HepG2 (cell line): ENCODE data around the gene ROMO1. TPM values are rescaled to one million over a fixed set of nuclear protein-coding genes. Genes with fewer than 3 reads are reported as not detected.

ENCODE experiments used
- ATAC-seq: fragments of 200-7000 bp; cut with Tn5 transposase; 3 replicates; pipeline ENCODE4 v1.9.1; 2020; ENCODE audit warnings: mild to moderate bottlenecking, moderate library complexity
- BruUV-seq: library from RNA; stranded (reverse); fragments of 400-500 nt; replicated peaks from 2 replicates; lab custom pipeline; 2021; lab: Mats Ljungman, UMichigan
- CTCF ChIA-PET: fragments of 300-600 bp; formaldehyde crosslinking; extraction: SDS; loops from one replicate; lab custom pipeline; 2021; ENCODE audit warnings: low total read pairs, inconsistent platforms, low intra/inter-chr PET ratio; lab: Yijun Ruan, JAX
- POLR2A ChIA-PET: fragments of 350-600 bp; sonication (Branson Sonifier 250); formaldehyde crosslinking; loops from one replicate; lab custom pipeline; 2020; ENCODE audit warnings: antibody characterized with exemption, inconsistent platforms; lab: Yijun Ruan, JAX
- DNase-seq: peaks from one replicate; pipeline ENCODE4 v3.0.0-alpha.2; 2015; ENCODE audit warnings: low spot score
- FAIRE-seq: peaks from 3 replicates; lab custom pipeline; 2011; peaks lifted over from hg19 to GRCh38; lab: Jason Lieb, UNC
- H2AFZ ChIP-seq: one replicate; pipeline ENCODE4 v1.6.1; 2011; ENCODE audit warnings: low read length, inconsistent platforms
- H3K27ac ChIP-seq: fragments of 300-600 bp; 3 replicates; pipeline ENCODE4 v1.8.0; 2011; ENCODE audit warnings: mixed run types, mild to moderate bottlenecking, mixed read lengths, low read length, inconsistent platforms; ENCODE audit not compliant: insufficient read depth; ENCODE audit errors: extremely low read length
- H3K27me3 ChIP-seq, 2 experiments: fragments of 200-600 bp in 1 of 2; 2 replicates in 1 of 2; 3 replicates in 1 of 2; pipeline versions ENCODE4 v1.6.0 to v1.8.0; 2011; ENCODE audit warnings: low read length in 2 of 2, mild to moderate bottlenecking in 2 of 2, moderate library complexity in 2 of 2, inconsistent platforms in 1 of 2; ENCODE audit not compliant: insufficient read depth in 2 of 2, control insufficient read depth in 1 of 2
- H3K36me3 ChIP-seq, 2 experiments: fragments of 200-600 bp in 1 of 2; replicated peaks in 1 of 2; 2 replicates in 1 of 2; 3 replicates in 1 of 2; pipeline versions ENCODE4 v1.5.1 to v1.8.0; 2011; ENCODE audit warnings: low read length in 2 of 2, inconsistent platforms in 1 of 2; ENCODE audit not compliant: insufficient read depth in 2 of 2, control insufficient read depth in 1 of 2
- H3K4me1 ChIP-seq: 2 replicates; pipeline ENCODE4 v1.5.1; 2012; ENCODE audit warnings: low read length, inconsistent platforms; ENCODE audit not compliant: insufficient read depth
- H3K4me2 ChIP-seq: 2 replicates; pipeline ENCODE4 v1.6.0; 2011; ENCODE audit warnings: low read depth, low read length, inconsistent platforms
- H3K4me3 ChIP-seq, 3 experiments: fragments of 200-600 bp in 1 of 3; sonication (generic), shearing (Covaris generic) in 1 of 3; replicated peaks in 1 of 3; 2 replicates each; pipeline ENCODE4 v1.5.1; 2011 to 2016; ENCODE audit warnings: low read length in 3 of 3, inconsistent platforms in 2 of 3, low read depth in 2 of 3, mild to moderate bottlenecking in 2 of 3, control low read depth in 1 of 3, mixed read lengths in 1 of 3; ENCODE audit not compliant: insufficient read depth in 1 of 3
- H3K79me2 ChIP-seq: one replicate; pipeline ENCODE4 v1.6.1; 2011; ENCODE audit warnings: low read length, inconsistent platforms; ENCODE audit not compliant: insufficient read depth
- H3K9ac ChIP-seq: 2 replicates; pipeline ENCODE4 v1.6.0; 2011; ENCODE audit warnings: mild to moderate bottlenecking, low read depth, low read length, inconsistent platforms; ENCODE audit not compliant: insufficient read depth
- H3K9me3 ChIP-seq: 2 replicates; pipeline ENCODE4 v1.5.1; 2012; ENCODE audit warnings: mild to moderate bottlenecking, low read length
- H4K20me1 ChIP-seq: 2 replicates; pipeline ENCODE4 v1.6.0; 2011; ENCODE audit warnings: inconsistent platforms, mild to moderate bottlenecking, low read length, moderate library complexity; ENCODE audit not compliant: insufficient read depth
- AGO2 ChIP-seq: fragments of 200-400 bp; formaldehyde crosslinking; optimal IDR thresholded peaks from 2 replicates; pipeline ENCODE3; 2017; ENCODE audit warnings: mild to moderate bottlenecking, low read depth, low read length, moderate library complexity
- ATRX ChIP-seq: sonication (generic); formaldehyde crosslinking; IDR thresholded peaks from 2 replicates; pipeline ENCODE4 v1.4.0; 2020; ENCODE audit warnings: missing genetic modification reagents, borderline replicate concordance
- BCL6 ChIP-seq: IDR thresholded peaks from 2 replicates; pipeline ENCODE4 v1.6.1; 2016; ENCODE audit warnings: missing genetic modification reagents, missing compliant biosample characterization
- GPN1 ChIP-seq: sonication (generic); formaldehyde crosslinking; IDR thresholded peaks from 2 replicates; pipeline ENCODE4 v1.5.1; 2020; ENCODE audit warnings: missing genetic modification reagents, borderline replicate concordance
- MTA1 ChIP-seq: sonication (generic); formaldehyde crosslinking; IDR thresholded peaks from 2 replicates; pipeline ENCODE4 v1.4.0; 2020; ENCODE audit warnings: missing genetic modification reagents, mild to moderate bottlenecking, borderline replicate concordance
- PRPF4 ChIP-seq: fragments of 200-400 bp; formaldehyde crosslinking; IDR thresholded peaks from 2 replicates; pipeline ENCODE4 v1.6.1; 2016; ENCODE audit warnings: low read length, low read depth; ENCODE audit not compliant: poor library complexity, severe bottlenecking
- RAD51 ChIP-seq: fragments of 450-650 bp; IDR thresholded peaks from 2 replicates; pipeline ENCODE4 v1.6.1; 2016; ENCODE audit warnings: borderline replicate concordance
- RNF219 ChIP-seq: sonication (generic); formaldehyde crosslinking; IDR thresholded peaks from 2 replicates; pipeline ENCODE4 v1.5.0; 2020; ENCODE audit warnings: mild to moderate bottlenecking, missing genetic modification reagents
- SIX1 ChIP-seq: sonication (generic); formaldehyde crosslinking; IDR thresholded peaks from 2 replicates; pipeline ENCODE4 v1.4.0; 2020; ENCODE audit warnings: missing genetic modification reagents, borderline replicate concordance
- SP140L ChIP-seq: sonication (generic); formaldehyde crosslinking; IDR thresholded peaks from 2 replicates; pipeline ENCODE4 v1.4.0; 2020; ENCODE audit warnings: missing genetic modification reagents, borderline replicate concordance
- ZBTB42 ChIP-seq: sonication (generic); formaldehyde crosslinking; IDR thresholded peaks from 2 replicates; pipeline ENCODE4 v1.5.0; 2020; ENCODE audit warnings: mild to moderate bottlenecking, missing genetic modification reagents
- ZBTB44 ChIP-seq: sonication (generic); formaldehyde crosslinking; IDR thresholded peaks from 2 replicates; pipeline ENCODE4 v1.4.0; 2020; ENCODE audit warnings: missing genetic modification reagents
- ZNF776 ChIP-seq: sonication (generic); formaldehyde crosslinking; IDR thresholded peaks from 2 replicates; pipeline ENCODE4 v1.4.0; 2020; ENCODE audit warnings: mild to moderate bottlenecking, missing genetic modification reagents
- ZNF841 ChIP-seq: sonication (generic); formaldehyde crosslinking; IDR thresholded peaks from 2 replicates; pipeline ENCODE4 v1.8.1; 2023; ENCODE audit warnings: missing genetic modification reagents, borderline replicate concordance
- ZNF879 ChIP-seq: sonication (generic); formaldehyde crosslinking; IDR thresholded peaks from 2 replicates; pipeline ENCODE4 v1.8.1; 2023; ENCODE audit warnings: missing genetic modification reagents
- ZSCAN25 ChIP-seq: sonication (generic); formaldehyde crosslinking; IDR thresholded peaks from 2 replicates; pipeline ENCODE4 v1.8.0; 2022; ENCODE audit warnings: mild to moderate bottlenecking, missing genetic modification reagents
- WGBS: methylation state at CpG from one replicate; pipeline ENCODE4 v1.1.6; 2017; ENCODE audit warnings: low lambda C conversion rate; 5-methylcytosine and 5-hydroxymethylcytosine counted together
- in situ Hi-C: cut with HindIII; loops from 2 replicates; pipeline ENCODE4 v1.10.0; 2017; ENCODE audit warnings: low pct_unique_long_range_greater_than_20kb; ENCODE audit not compliant: extremely low pct_ligation_motif_present
- intact Hi-C: fragments of 100-400 bp; cut with micrococcal nuclease; formaldehyde crosslinking; loops from one replicate; pipeline ENCODE4 v1.10.0; 2022; ENCODE audit not compliant: unreplicated experiment
- polyA plus RNA-seq, 8 experiments: library from polyadenylated mRNA; depleted of rRNA in 3 of 8; stranded (reverse) in 7 of 8; unstranded in 1 of 8; fragments of >200 nt; fragmentation: Illumina TruSeq in 4 of 8; extraction: Trizol in 4 of 8; gene quantifications; 2 replicates each; pipeline versions ENCODE4 v1.2.1 to v1.2.3, GENCODE V29; 2011 to 2016; ENCODE audit warnings: low read depth in 4 of 8, missing spikeins in 1 of 8, mixed read lengths in 1 of 8; ENCODE audit not compliant: insufficient read depth in 1 of 8
- total RNA-seq, 5 experiments: library from RNA; depleted of rRNA; stranded (reverse); fragments of >200 nt; fragmentation: Illumina TruSeq; extraction: Trizol; gene quantifications; 2 replicates each; pipeline ENCODE4 v1.2.3, GENCODE V29; 2016; ENCODE audit warnings: low read depth in 1 of 5
- TF ChIP-seq, protein P1 (sequence below): IDR thresholded peaks from 2 replicates; pipeline ENCODE4 v1.6.1; 2016; ENCODE audit warnings: low read depth
- TF ChIP-seq, protein P2 (sequence below): sonication (generic); formaldehyde crosslinking; IDR thresholded peaks from 2 replicates; pipeline ENCODE4 v1.4.0; 2020; ENCODE audit warnings: mild to moderate bottlenecking, low read depth, missing genetic modification reagents

The ROMO1 gene
- total and polyA plus RNA-seq, 2 of the 13 experiments (the other 11 are each of a cell fraction or from before 2014, with no cell fraction given) = 636 to 755 TPM

- no peak overlapping the region for H2AFZ ChIP-seq
- H3K9ac ChIP-seq = peak overlapping the region; percentile 99
- peaks cover 64% of the 10 kb centered on the region for H3K4me1 ChIP-seq
- 75% methylated on average over 2 of the region's 2 CpGs for WGBS
- no peak for DNase-seq
- H3K4me3 ChIP-seq = peak overlapping the region in 2 of 3 experiments; percentile 76 to 99; a peak in 3 of 6 replicates
- in situ Hi-C loops = loop anchor here (5.0 kb wide), 1 partner anchor 44 kb away; the partner anchor contains the start of gene SPAG4
- no TSS peak for BruUV-seq
- ATAC-seq = no peak
- peaks cover 78% of the 10 kb centered on the region for H4K20me1 ChIP-seq
- no peak overlapping the region for H3K27ac ChIP-seq
- intact Hi-C loops = no loop called here
- POLR2A ChIA-PET = interaction anchor here (0.7 to 2.5 kb wide), 5 partner anchors 15 to 82 kb away, joined by 3 to 20 read pairs (median 3); partner anchors contain the start of gene RBM39
- peak overlapping the region; percentile 95 for H3K4me2 ChIP-seq
- FAIRE-seq = no peak
- peaks cover 86% of the 10 kb centered on the region for H3K79me2 ChIP-seq
- CTCF ChIA-PET = no interaction called here
- peaks cover 0 to 12% of the 10 kb centered on the region in 2 experiments; a peak in 4 of 5 replicates for H3K36me3 ChIP-seq
- H3K9me3 ChIP-seq = no peaks in the 10 kb centered on the region
- H3K27me3 ChIP-seq = no peaks in the 10 kb centered on the region; a peak in 1 of 5 replicates
- TF ChIP-seq, protein P1, sequence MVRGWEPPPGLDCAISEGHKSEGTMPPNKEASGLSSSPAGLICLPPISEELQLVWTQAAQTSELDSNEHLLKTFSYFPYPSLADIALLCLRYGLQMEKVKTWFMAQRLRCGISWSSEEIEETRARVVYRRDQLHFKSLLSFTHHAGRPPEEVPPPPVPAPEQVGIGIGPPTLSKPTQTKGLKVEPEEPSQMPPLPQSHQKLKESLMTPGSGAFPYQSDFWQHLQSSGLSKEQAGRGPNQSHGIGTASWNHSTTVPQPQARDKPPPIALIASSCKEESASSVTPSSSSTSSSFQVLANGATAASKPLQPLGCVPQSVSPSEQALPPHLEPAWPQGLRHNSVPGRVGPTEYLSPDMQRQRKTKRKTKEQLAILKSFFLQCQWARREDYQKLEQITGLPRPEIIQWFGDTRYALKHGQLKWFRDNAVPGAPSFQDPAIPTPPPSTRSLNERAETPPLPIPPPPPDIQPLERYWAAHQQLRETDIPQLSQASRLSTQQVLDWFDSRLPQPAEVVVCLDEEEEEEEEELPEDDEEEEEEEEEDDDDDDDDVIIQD = no peak
- no peak for TF ChIP-seq ZSCAN25
- TF ChIP-seq ZBTB42 (CRISPR knock-in tag) = no peak
- no peak for TF ChIP-seq MTA1 (CRISPR knock-in tag)
- TF ChIP-seq RAD51 = no peak
- TF ChIP-seq BCL6 (CRISPR knock-in tag) = peak; percentile 70
- no peak for TF ChIP-seq ZNF776 (CRISPR knock-in tag)
- no peak for TF ChIP-seq PRPF4
- TF ChIP-seq, protein P2, sequence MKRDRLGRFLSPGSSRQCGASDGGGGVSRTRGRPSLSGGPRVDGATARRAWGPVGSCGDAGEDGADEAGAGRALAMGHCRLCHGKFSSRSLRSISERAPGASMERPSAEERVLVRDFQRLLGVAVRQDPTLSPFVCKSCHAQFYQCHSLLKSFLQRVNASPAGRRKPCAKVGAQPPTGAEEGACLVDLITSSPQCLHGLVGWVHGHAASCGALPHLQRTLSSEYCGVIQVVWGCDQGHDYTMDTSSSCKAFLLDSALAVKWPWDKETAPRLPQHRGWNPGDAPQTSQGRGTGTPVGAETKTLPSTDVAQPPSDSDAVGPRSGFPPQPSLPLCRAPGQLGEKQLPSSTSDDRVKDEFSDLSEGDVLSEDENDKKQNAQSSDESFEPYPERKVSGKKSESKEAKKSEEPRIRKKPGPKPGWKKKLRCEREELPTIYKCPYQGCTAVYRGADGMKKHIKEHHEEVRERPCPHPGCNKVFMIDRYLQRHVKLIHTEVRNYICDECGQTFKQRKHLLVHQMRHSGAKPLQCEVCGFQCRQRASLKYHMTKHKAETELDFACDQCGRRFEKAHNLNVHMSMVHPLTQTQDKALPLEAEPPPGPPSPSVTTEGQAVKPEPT (CRISPR knock-in tag) = no peak
- no peak for TF ChIP-seq RNF219 (CRISPR knock-in tag)
- no peak for TF ChIP-seq ATRX (CRISPR knock-in tag)
- no peak for TF ChIP-seq ZNF879
- no peak for TF ChIP-seq SP140L
- no peak for TF ChIP-seq ZNF841
- no peak for TF ChIP-seq AGO2
- TF ChIP-seq ZBTB44 (CRISPR knock-in tag) = no peak
- TF ChIP-seq GPN1 = no peak
- TF ChIP-seq SIX1 (CRISPR knock-in tag) = 0 out of 2 replicates have a peak, but pooled peaks have one; percentile 9
Measured at GRCh38 chr20:35661053-35661452, 38.2 kb upstream of the ROMO1 start.
